Mesothelial cell of epicardium (in vitro differentiated cells): Measurements from ENCODE around the gene INPP5F. TPM values are rescaled to one million over a fixed set of nuclear protein-coding genes. Genes with fewer than 3 reads are reported as not detected.

ENCODE experiments used
- DNase-seq, 2 experiments: peaks; one replicate each; pipeline ENCODE4 v3.0.0; 2021; ENCODE audit warnings: low spot score in 2 of 2; ENCODE audit not compliant: unreplicated experiment in 2 of 2
- H3K27ac Mint-ChIP-seq: 2 replicates; pipeline ENCODE4 v1.8.0; 2021; ENCODE audit warnings: mixed read lengths
- H3K27me3 Mint-ChIP-seq: 2 replicates; pipeline ENCODE4 v1.8.0; 2021; ENCODE audit warnings: low read depth, mixed read lengths
- H3K36me3 Mint-ChIP-seq: 2 replicates; pipeline ENCODE4 v1.8.0; 2021; ENCODE audit warnings: mixed read lengths
- H3K4me1 Mint-ChIP-seq: 2 replicates; pipeline ENCODE4 v1.8.0; 2021; ENCODE audit warnings: mixed read lengths
- H3K4me3 Mint-ChIP-seq: 2 replicates; pipeline ENCODE4 v1.8.0; 2021; ENCODE audit warnings: mild to moderate bottlenecking, moderate library complexity, mixed read lengths
- H3K9me3 Mint-ChIP-seq: 2 replicates; pipeline ENCODE4 v1.8.0; 2021; ENCODE audit warnings: mixed read lengths
- CTCF ChIP-seq: fragments of 200-600 bp; sonication (generic); IDR thresholded peaks from one replicate; pipeline ENCODE4 v1.5.0; 2021; ENCODE audit warnings: antibody characterized with exemption; ENCODE audit not compliant: unreplicated experiment
- total RNA-seq: library from RNA; stranded (reverse); gene quantifications from 3 replicates; pipeline ENCODE4 v1.2.1, GENCODE V29; 2021

INPP5F gene
- total RNA-seq, 1 donor from 2014 or later = 56.5 TPM

- no peaks in the 10 kb centered on the region for H3K36me3 Mint-ChIP-seq
- TF ChIP-seq CTCF = no peak
- H3K27me3 Mint-ChIP-seq = no peaks in the 10 kb centered on the region
- peaks cover 32% of the 10 kb centered on the region for H3K4me1 Mint-ChIP-seq
- peak overlapping the region; percentile 88 for H3K4me3 Mint-ChIP-seq
- H3K27ac Mint-ChIP-seq = peak overlapping the region; percentile 94
- DNase-seq = peak; percentile 25 to 60
- no peaks in the 10 kb centered on the region for H3K9me3 Mint-ChIP-seq
These were observed 146.2 kb downstream of the INPP5F start for GRCh38 chr10:119871881-119872609.

- no peak for DNase-seq
- Mint-ChIP-seq H3K4me3 (peak within 1 kb of the TSS; percentile 88), H3K27ac (peak within 1 kb of the TSS; percentile 97), H3K27me3 (no peaks in the 10 kb centered on the region), H3K36me3 (no peaks in the 10 kb centered on the region), H3K4me1 (peaks cover 32% of the 10 kb centered on the region), H3K9me3 (no peaks in the 10 kb centered on the region)
- TF ChIP-seq CTCF = no peak
These were observed 146.7 kb downstream of the INPP5F start, which contains the start of gene MCMBP for GRCh38 chr10:119872610-119872859. TSS of gene MCMBP (minus strand) at chr10:119872843. CDS start at chr10:119872584, 259 bp downstream.

GRCh38 chr10:119872860-119873681 is 147.2 kb downstream of the INPP5F start:
- H3K27ac Mint-ChIP-seq = peak overlapping the region; percentile 97
- no peaks in the 10 kb centered on the region for H3K36me3 Mint-ChIP-seq
- TF ChIP-seq CTCF = no peak
- DNase-seq = peak; percentile 72 to 86
- H3K27me3 Mint-ChIP-seq = no peaks in the 10 kb centered on the region
- peaks cover 30% of the 10 kb centered on the region for H3K4me1 Mint-ChIP-seq
- peak overlapping the region; percentile 84 for H3K4me3 Mint-ChIP-seq
- no peaks in the 10 kb centered on the region for H3K9me3 Mint-ChIP-seq

- no peak for DNase-seq
- H3K4me1 Mint-ChIP-seq = peaks cover 11% of the 10 kb centered on the region
- no peaks in the 10 kb centered on the region for H3K27me3 Mint-ChIP-seq
- H3K27ac Mint-ChIP-seq = no peak overlapping the region
- H3K36me3 Mint-ChIP-seq = no peaks in the 10 kb centered on the region
- H3K4me3 Mint-ChIP-seq = no peak overlapping the region
- TF ChIP-seq CTCF = no peak
- H3K9me3 Mint-ChIP-seq = no peaks in the 10 kb centered on the region
These were observed 152.7 kb downstream of the INPP5F start for GRCh38 chr10:119878524-119878923.

Other genes starting within 250 kb of the INPP5F start
- gene RGS10, start 183.3 kb upstream of the INPP5F start, total RNA-seq = 15.4 to 17.4 TPM (median 16.7 TPM) in 3 replicates
- gene TIAL1, start 129.1 kb upstream of the INPP5F start, total RNA-seq = 191 to 204 TPM (median 192 TPM) in 3 replicates
- gene BAG3, start 74.7 kb upstream of the INPP5F start, total RNA-seq = 22.2 to 23.3 TPM (median 23.0 TPM) in 3 replicates
- gene MCMBP, start 146.8 kb downstream of the INPP5F start, total RNA-seq = 42.9 to 45.1 TPM (median 44.0 TPM) in 3 replicates
- gene SEC23IP, start 166.7 kb downstream of the INPP5F start, total RNA-seq = 59.0 to 64.3 TPM (median 62.3 TPM) in 3 replicates